ENCODE measurements around the gene C22orf39. TPM values are rescaled to one million over a fixed set of nuclear protein-coding genes. Genes with fewer than 3 reads are reported as not detected.

The C22orf39 gene
- total RNA-seq, 2 donors from 2014 or later, result 57.4 to 85.8 TPM

GRCh38 chr22:19463008-19463407 is 15.5 kb upstream of the C22orf39 start:
- H3K36me3 ChIP-seq, result peaks cover 17 to 22% of the 10 kb centered on the region in 2 donors
- intact Hi-C loops (cut with DNase I), result no loop called here

GRCh38 chr22:19461506-19461905 is 14.0 kb upstream of the C22orf39 start:
- intact Hi-C loops (cut with DNase I), result no loop called here
- no peaks in the 10 kb centered on the region for H3K4me1 ChIP-seq (replicated peaks)
- 95% methylated on average over 1 of the region's 1 CpG for WGBS
- no peak overlapping the region for H3K4me3 ChIP-seq
- H3K27ac ChIP-seq, result no peak overlapping the region
- no peak for TF ChIP-seq CTCF (IDR thresholded peaks at IDR 0.05)
- TF ChIP-seq POLR2AphosphoS5 (IDR thresholded peaks at IDR 0.05), result no peak
- no peak for TF ChIP-seq POLR2A (IDR thresholded peaks at IDR 0.05)
- H3K36me3 ChIP-seq, result peaks cover 13% of the 10 kb centered on the region in 2 donors
- no peak for DNase-seq (ENCODE audit: low spot score)
- no peaks in the 10 kb centered on the region for H3K9me3 ChIP-seq
- H3K27me3 ChIP-seq (replicated peaks; ENCODE audit: insufficient read depth), result no peaks in the 10 kb centered on the region

More at GRCh38 chr22:19463008-19463407, 15.5 kb upstream of the C22orf39 start:
- no peaks in the 10 kb centered on the region for H3K4me1 ChIP-seq (replicated peaks)
- no peaks in the 10 kb centered on the region for H3K9me3 ChIP-seq
- TF ChIP-seq POLR2A (IDR thresholded peaks at IDR 0.05) (no peak), POLR2AphosphoS5 (IDR thresholded peaks at IDR 0.05) (no peak), CTCF (IDR thresholded peaks at IDR 0.05) (no peak)
- DNase-seq (ENCODE audit: low spot score), result no peak
- H3K4me3 ChIP-seq, result no peak overlapping the region
- 96% methylated on average over 1 of the region's 1 CpG for WGBS
- H3K27me3 ChIP-seq (replicated peaks; ENCODE audit: insufficient read depth), result no peaks in the 10 kb centered on the region
- no peak overlapping the region for H3K27ac ChIP-seq

- H3K36me3 ChIP-seq, result peaks cover 17 to 18% of the 10 kb centered on the region in 2 donors
- DNase-seq (ENCODE audit: low spot score), result no peak
- H3K27me3 ChIP-seq (replicated peaks; ENCODE audit: insufficient read depth), result no peaks in the 10 kb centered on the region
- WGBS, result 68% methylated on average over 2 of the region's 2 CpGs
- TF ChIP-seq CTCF (IDR thresholded peaks at IDR 0.05) (no peak), POLR2AphosphoS5 (IDR thresholded peaks at IDR 0.05) (no peak), POLR2A (IDR thresholded peaks at IDR 0.05) (no peak)
- intact Hi-C loops (cut with DNase I), result no loop called here
- H3K4me3 ChIP-seq, result no peak overlapping the region
- no peak overlapping the region for H3K27ac ChIP-seq
- H3K9me3 ChIP-seq, result no peaks in the 10 kb centered on the region
- no peaks in the 10 kb centered on the region for H3K4me1 ChIP-seq (replicated peaks)
Measured at GRCh38 chr22:19460036-19460435, 12.5 kb upstream of the C22orf39 start.

- Histone ChIP-seq H3K4me3 (no peak overlapping the region), H3K27ac (no peak overlapping the region), H3K9me3 (no peaks in the 10 kb centered on the region), H3K4me1 (replicated peaks) (no peaks in the 10 kb centered on the region), H3K36me3 (peaks cover 8 to 14% of the 10 kb centered on the region in 2 donors), H3K27me3 (replicated peaks; ENCODE audit: insufficient read depth) (no peaks in the 10 kb centered on the region)
- no peak for DNase-seq (ENCODE audit: low spot score)
- 97% methylated on average over 8 of the region's 8 CpGs for WGBS
- TF ChIP-seq POLR2A (IDR thresholded peaks at IDR 0.05) (no peak), CTCF (IDR thresholded peaks at IDR 0.05) (no peak), POLR2AphosphoS5 (IDR thresholded peaks at IDR 0.05) (no peak)
- intact Hi-C loops (cut with DNase I), result no loop called here
Measured at GRCh38 chr22:19457828-19458428, 10.4 kb upstream of the C22orf39 start.

GRCh38 chr22:19456541-19456940 is 9.0 kb upstream of the C22orf39 start:
- Histone ChIP-seq H3K36me3 (peaks cover 8 to 14% of the 10 kb centered on the region in 2 donors), H3K27me3 (replicated peaks; ENCODE audit: insufficient read depth) (no peaks in the 10 kb centered on the region), H3K27ac (no peak overlapping the region), H3K4me1 (replicated peaks) (no peaks in the 10 kb centered on the region), H3K4me3 (no peak overlapping the region), H3K9me3 (no peaks in the 10 kb centered on the region)
- TF ChIP-seq POLR2A (IDR thresholded peaks at IDR 0.05) (no peak), POLR2AphosphoS5 (IDR thresholded peaks at IDR 0.05) (no peak), CTCF (IDR thresholded peaks at IDR 0.05) (no peak)
- intact Hi-C loops (cut with DNase I), result no loop called here
- WGBS, result 91% methylated on average over 10 of the region's 10 CpGs
- no peak for DNase-seq (ENCODE audit: low spot score)

Data from prostate gland (tissue), 2 donors.